Femur (tissue), 1 donor: ENCODE data around the gene ASAP3.
"Not testable (repeated sequence)": the region's sequence is repeated elsewhere in the genome, so short reads cannot be mapped to it uniquely, and the experiment has no call there.

Experiments used
- DNase-seq: peaks from one replicate; pipeline ENCODE4 v3.0.0-alpha.2; 2017

ASAP3 gene

DNA sequence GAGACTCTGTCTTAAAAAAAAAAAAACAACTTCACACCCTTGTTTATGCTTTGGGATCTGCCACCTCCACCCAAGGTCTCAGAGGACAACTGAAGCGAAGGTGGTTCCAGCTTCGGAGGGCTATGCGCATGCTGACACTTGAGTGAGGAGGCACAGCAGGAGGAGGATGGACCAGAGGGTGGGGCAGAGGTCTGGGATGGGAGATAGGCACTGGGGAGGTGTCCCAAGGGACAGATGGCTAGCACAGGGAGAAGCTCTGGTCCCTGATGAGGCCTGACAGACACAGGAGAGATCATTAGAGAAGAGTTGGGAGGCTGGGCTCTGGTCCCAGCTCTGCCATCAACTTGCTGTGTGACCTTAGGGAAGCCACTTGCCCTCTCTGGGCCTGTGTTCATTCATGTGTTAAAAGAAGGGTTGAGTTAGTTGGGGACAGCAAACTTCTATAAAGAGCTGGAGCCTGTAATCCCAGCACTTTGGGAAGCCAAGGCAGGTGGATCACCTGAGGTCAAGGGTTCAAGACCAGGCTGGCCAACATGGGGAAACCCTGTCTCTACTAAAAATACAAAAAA is 30.2 kb upstream of the ASAP3 start:
- DNase-seq, result no peak

DNA sequence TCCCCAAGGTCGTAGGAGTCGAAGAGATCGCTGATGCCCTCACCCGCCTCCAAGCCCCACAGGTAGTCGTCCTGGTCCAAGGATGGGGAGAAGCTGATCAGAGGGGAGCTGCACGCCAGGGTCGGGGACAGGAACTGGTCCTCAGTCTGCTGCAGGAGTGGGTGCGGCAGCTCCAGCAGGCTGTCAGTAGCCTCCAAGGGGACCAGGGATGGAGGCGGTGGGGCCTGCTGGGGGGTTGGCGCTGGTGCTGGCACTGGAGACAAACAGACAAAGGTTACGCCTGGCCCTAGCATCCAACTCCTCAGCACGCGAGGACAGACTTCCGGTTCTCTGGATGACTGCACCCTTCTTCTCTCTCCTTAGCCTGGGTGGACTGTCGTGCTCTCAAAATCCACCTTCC is 25.9 kb upstream of the ASAP3 start:
- no peak for DNase-seq

DNA sequence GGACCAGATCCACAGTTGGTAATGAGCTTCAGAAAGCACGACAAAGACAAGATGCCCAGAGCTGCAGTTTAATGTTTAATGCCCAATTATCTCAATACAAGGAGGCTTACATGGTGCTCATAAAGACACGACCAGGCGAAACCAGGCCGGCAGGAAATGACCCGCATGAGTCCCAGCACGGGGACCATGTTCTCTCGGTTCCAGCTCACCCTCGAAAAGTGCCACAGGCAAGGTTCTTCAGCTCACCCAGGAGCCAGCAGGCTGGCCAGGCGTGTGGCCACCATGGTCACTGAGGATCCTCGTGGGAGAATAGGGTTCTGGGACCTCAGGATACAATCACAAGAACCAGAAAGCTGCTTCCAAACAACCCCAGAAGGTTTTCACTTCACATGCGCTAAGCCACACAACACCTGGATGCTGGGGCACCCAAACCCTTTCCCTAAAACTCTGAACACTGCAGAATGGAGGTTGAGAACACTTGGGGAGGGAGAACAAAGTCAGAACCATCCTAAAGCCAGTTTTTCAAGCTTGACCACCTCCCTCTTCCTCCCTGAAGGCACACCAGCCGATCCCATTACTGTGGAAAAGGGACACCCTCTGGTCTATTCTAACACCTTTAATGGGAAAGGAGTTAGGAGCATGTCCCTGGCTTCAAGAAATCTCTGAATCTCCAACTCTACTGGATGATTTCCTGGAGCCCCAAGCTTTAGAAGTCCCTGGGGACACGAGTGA is 22.6 kb upstream of the ASAP3 start:
- no peak for DNase-seq

DNA sequence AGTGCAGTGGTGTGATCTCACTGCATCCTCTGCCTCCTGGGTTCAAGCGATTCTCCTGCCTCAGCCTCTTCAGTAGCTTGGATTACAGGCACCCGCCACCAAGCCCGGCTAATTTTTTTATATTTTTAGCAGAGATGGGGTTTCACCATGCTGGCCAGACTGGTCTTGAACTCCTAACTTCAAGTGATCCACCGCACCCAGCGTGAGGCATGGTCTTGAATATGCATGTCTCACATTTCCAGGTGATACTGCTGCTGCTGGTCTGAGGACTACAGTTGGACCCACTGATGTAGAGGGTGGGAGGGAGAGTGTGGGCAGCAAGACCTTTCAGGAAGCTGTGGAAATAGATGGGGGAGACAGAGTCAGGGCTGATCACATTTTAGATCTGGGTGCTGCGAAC is 21.9 kb upstream of the ASAP3 start:
- DNase-seq, result no peak

DNA sequence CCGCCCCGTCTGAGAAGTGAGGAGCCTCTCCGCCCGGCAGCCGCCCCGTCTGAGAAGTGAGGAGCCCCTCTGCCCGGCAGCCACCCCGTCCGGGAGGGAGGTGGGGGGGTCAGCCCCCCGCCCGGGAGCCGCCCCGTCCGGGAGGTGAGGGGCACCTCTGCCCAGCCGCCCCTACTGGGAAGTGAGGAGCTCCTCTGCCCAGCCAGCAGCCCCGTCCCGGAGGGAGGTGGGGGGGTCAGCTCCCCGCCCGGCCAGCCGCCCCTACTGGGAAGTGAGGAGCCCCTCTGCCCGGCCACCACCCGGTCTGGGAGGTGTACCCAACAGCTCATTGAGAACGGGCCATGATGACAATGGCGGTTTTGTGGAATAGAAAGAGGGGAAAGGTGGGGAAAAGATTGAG is 20.2 kb upstream of the ASAP3 start:
- not testable (repeated sequence) for DNase-seq

DNA sequence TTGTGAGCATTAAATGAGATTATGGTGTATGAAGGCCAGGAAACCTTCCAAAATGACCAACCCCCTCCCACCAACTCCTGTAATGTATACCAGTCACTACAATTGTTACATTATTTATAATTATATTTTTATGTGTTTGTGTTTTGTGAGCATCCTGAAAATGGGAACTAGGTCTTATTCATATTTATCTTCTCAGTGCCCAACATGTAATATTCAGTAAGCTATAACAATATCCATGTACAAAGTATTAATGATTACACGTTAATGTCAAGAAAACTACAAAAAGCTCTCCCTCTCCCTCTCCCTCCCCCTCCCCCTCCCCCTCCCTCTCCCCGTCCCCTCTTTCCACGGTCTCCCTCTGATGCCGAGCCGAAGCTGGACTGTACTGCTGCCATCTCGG is 19.0 kb upstream of the ASAP3 start:
- no peak for DNase-seq

DNA sequence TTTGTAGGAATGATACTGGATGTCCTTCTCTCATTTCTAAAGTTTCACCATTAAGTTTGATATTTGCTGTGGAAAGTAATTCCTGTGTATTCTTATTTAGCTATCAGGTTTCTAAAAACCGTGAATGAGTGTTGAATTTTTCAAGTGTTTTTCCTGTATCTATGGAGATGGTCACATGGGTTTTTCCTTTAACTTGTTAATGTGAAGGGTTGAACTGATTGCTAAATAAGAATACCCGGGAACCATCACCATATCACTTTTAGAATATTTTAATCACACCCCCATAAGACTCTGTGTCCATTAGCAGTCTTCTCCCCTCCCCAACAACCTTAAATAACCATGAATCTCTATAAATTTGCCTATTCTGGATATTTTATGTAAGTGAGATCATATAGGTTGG is 16.5 kb upstream of the ASAP3 start:
- no peak for DNase-seq

DNA sequence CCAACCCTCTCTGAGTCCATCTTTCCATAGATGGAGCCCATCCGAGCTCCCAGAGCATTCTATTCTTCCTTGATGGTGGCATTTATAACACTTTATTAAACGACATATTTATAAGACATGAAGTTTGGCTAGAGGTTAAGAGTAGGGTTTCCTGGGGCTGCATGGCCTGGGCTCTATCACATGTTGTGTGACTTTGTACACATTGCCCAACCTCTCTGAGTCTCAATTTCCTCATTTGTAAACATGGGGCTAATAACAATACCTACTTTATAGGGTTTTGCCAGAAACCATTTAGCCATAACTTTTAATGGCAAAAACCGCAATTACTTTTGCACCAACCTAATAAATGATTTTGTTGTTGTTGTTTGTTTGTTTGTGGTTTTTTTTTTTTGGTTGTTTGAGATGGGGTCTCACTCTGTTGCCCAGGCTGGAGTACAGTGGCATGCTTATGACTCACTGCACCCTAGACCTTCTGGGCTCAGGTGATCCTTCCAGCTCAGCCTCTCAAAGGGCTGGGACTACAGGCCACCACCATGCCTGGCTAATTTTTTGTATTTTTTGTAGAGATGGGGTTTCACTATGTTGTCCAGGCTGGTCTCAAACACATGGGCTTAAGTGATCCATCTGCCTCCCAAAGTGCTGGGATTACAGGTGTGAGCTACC is 13.9 kb upstream of the ASAP3 start:
- no peak for DNase-seq

DNA sequence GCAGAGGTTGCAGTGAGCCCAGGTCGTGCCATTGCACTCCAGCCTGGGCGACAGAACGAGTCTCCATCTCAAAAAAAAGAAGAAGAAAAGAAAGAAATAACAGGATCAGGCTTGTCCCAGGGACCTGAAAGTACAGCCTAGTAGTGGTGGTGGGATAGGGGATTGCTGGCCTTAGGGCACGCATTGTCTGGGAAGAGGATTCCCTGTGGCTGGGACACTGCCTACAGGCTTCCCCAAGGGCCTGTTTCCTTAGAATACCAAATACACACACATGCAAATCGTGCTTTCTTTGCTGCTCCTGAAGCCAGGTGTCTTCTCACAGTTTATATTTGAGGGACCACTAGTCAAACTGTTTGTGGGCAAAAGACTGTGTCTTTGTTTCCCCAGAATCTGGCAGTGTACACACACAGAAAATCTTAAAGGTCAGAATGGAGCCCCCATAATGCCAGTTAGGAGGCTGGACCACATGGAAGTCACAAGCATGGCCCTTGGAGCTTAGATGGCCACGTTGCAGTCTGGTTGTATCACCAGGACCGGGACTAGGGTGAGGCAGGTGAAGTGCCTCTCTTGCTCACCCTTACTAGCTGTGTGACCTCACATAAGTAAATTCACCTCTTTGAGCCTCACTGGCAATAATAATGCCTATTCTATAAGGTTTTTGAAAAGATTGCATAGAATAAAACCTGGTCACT is 12.7 kb upstream of the ASAP3 start:
- no peak for DNase-seq

DNA sequence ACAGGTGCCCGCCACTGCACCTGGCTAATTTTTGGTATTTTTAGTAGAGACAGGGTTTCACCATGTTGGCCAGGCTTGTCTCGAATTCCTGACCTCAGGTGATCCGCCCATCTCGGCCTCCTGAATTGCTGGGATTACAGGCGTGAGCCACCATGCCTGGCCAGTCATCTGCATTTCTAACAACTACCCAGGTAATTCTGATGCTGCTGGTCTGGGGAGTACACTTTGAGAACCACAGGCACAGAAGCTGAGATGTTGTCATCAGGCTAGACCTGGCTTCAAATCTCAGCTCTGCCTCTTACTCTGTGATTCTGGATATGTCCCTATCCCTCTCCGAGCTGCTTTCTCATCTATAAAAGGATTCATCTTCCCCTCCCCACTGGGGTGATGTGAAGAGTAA is 10.9 kb upstream of the ASAP3 start:
- not testable (repeated sequence) for DNase-seq

DNA sequence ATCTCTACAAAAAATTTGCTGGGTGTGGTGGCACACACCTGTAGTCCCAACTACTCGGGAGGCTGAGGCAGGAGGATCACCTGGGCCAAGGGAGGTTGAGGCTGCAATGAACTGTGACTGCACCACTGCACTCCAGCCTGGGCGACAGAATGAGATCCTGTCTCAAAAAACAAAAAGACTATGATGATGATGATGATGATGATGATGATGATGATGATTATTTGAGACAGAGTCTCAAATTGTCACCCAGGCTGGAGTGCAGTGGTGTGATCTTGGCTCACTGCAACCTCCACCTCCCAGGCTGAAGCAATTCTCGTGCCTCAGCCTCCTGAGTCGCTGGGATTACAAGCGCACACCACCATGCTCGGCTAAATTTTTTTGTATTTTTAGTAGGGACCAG is 8.8 kb upstream of the ASAP3 start:
- not testable (repeated sequence) for DNase-seq

DNA sequence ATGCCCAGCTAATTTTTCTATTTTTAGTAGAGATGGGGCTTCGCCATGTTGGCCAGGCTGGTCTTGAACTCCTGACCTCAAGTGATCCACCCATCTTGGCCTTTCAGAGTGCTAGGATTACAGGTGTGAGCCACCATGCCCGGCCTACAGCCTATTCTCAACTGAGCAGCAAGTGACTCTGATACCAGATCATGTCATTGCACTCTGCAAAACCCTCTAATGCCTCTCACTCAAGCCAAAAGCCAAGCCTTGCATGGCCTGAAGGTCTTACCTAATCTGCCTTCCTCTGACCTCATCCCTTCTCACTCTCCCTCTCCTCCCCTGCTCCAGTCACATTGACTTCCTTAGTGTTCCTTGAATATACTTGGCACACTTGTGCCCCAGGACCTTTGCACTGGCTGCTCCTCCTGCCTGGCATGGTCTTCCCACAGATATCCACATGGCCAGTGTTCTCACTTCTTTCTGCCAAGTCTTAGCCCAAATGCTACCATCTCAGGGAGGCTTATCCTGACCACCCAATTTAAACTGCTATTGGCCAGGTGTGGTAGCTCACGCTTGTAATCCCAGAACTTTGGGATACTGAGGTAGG is 8.2 kb upstream of the ASAP3 start:
- DNase-seq, result no peak

DNA sequence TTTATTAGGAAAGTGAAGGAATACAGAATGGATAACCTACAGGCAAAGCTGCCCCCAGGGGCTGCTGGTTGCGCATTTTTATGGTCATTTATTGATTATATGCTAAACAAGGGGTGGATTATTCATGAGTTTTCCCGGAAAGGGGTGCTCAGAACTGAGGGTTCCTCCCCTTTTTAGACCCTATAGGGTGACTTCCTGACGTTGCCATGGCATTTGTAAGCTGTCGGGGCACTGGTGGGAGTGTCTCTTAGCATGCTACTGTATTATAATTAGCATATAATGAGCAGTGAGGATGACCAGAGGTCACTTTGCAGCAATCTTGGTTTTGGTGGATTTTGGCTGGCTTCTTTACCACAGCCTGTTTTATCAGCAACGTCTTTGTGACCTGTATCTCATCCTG is 5.9 kb upstream of the ASAP3 start:
- DNase-seq, result no peak

DNA sequence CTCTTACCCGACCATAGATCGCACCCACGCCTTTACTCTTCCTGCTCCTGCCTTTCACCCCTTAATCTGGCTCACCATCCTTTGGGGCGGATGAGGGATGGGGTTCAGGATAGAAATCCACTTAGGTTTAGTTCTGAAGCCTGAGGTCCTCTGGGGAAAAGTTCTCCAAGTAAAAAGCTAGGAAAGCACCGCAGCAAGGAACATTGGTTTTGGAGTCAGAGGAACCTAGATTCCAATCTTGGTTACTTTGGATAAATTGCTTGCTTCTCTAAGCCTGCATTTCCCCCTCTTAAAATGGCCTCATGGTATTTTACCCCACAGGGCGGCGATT is 988 bp upstream of the ASAP3 start:
- no peak for DNase-seq

DNA sequence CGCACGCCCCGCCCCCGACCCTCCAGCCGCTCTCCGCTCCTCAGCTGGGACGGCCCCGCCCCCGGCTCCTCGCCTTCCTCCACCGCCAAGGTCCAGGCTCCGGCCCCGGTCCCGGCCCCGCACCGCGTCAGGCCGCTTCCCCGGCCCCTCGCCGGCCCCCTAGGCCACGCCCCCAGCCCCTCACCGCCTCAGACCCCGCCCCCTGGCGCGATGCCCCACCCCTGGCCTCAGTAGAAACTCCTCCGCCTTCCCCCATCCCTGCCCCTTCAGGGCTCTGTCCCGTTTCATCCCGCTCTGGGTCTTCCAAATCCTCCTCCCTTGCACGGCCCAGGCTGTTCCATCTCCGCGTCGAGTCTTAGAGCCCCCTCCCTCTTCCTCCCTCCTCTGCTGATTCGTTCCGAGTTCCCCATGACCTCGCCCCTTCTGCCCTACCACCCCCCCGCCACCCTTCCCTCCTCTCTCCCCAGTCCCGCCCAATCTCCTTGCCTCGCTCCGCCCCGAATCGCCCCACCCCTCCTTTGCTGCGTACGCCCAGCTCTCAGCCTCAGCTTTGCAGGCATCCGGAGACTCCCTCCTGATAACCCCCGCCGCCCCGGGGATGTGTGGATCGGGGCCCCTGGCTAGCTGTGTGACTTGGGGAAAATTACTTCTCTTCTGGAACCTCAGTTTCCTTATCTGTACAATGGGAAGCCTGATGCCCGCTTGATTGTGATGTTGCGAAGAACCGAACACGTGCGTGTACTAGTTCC is 448 bp upstream of the ASAP3 start:
- peak; percentile 97 for DNase-seq

DNA sequence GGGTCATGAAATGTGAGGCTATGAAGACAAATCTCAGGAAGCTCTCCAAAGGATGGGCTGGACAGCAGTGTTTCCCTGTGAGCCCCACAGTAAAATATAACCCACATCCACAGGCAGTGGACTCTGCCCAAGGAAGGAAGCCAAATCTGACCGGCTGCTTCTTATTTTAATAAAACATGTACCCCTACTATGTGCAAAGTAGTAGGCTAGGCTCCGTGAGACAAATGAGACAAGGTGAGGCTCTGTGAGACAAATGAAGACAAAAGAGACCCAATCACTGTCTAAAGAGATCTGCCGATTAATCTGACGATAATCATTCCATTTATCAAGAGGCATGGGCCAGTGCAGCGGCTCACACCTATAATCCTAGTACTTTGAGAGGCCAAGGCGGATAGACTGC is 2.1 kb downstream of the ASAP3 start:
- DNase-seq, result no peak

DNA sequence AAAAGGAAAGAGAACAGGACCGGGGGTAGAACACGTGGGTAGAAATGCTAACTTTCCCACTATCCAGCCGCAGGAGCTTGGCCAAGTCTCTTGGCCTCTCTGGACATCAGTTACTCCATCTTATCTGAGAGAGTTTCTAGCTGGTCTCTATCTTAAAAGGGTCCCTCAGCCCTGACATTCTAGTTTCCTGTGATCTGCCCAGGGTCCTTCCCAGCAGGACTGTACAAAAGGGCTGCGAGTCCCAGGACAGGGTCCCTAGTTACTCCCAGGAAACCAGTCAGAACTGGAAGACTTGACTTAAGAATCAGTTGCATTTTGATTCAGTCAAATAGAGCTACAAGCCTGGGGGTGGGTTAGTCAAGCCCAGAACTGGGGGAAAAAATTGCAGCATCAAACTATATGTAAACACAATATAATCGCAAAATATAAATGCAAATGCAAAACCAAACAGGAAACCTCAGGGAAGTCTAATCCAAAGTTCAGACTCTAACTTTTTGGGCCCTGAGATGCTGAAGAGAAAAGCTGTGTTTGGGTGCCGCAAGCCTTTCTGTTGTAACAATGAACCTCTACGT is 2.9 kb downstream of the ASAP3 start:
- DNase-seq, result no peak

DNA sequence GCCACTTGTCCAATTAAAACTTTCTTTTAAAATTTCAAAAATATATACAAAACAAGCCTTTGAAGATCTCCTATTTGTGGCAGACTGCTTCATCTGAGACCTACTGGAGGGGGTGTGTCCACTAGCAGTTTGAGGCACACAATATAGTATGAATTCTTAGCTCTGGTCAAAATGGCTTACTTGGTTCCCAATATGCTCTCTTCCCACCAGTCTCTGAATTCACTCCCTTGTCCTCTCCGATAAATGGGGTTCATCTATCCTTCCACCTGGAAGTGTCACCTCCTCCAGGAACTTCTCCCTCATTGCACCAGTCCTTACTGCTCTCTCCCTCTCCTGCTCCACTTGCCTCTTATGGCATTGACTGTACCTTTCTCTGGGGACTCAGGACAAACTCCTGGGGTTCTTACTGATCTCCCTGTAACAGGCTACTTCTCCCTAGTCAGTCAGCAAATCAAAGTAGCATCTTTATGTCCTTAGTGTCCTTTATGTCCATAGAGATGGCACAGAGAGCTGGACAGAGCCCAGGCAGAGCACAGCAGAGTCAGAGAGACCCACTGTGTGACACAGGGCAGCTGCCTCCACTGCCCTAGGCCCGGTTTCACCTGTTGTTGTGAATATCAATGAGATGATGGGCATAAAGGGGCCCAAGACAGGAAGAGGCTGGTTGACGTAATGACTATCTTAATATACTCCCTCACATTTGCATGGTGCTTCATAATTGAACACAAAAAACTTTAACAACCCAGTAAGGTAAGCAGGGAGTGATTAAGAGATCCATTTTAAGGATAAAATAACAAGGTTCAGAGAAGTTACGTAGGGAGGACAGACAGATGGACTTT is 3.6 kb downstream of the ASAP3 start:
- DNase-seq, result no peak

DNA sequence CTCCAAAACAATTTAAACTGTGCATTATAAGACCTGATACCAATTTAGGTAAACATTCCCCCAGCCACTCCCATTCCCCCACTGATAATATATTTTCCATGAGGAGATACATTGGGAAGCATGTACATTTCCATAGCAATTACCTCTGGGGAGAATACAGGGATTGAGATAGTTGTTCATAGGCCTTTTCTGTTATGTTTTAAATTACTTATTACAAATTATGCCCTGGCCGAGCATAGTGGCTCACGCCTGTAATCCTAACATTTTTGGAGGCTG is 4.4 kb downstream of the ASAP3 start:
- no peak for DNase-seq

DNA sequence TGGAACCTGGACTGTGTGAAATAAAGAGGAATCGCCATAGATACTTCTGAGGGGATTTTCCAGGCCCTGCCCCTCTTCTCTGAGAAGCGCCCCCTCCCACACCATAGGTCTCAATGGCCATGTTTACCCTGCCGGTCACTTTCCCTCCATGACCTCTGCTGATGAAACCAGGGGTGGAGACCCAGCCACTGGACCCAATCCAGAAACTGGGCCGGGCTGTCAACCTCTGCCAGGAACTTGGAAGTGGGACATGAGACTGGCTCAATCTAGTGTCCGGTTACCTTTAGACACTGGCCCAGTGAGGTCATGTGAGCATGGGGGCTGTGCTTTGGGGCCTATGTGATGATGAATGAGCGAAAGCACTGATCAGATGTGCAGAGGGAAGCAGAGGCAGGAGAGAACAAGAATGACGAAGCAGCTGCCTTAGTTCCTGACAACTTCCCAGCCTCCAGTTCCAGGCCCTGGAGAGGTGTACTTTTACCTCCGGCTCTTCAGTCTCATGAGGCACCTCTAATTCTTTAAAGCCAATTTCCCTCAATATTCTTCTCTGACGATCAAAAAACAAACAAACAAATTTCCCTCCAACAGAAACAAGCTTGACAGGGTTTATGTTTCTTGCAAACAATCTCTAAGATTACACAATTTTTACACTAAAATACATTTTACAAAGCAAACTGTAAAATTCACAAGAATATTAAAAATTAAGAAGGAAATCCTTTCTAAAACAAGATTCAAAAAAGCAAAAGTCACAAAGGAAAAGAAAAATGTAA is 4.9 kb downstream of the ASAP3 start:
- DNase-seq, result peak; percentile 86
